HG03432 (cell line): ENCODE results near the gene KCNIP4.

Source experiments
- ATAC-seq: cut with Tn5 transposase; IDR thresholded peaks from one replicate; pipeline ENCODE4 v1.9.1; 2021; ENCODE audit warnings: mild to moderate bottlenecking, moderate library complexity; ENCODE audit not compliant: unreplicated experiment

KCNIP4 gene

DNA sequence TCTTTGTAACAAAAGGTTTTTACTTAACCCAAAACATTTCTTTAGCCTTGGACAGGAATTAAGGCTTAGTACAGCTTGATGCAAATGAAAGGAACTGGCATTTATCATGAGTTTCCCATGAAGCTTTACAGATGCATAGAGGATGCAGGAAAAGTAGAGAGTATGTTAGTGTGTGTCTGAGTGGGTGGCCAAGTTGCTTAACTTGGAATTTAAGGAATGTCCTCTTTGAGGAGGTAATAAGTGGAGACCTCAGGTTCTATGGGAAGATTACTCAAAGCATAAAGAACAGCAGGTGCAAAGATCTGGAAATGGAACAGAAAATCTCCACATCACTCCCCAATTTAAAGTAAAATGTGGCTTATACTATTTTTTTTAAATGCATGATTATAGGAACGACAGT lies 457.9 kb downstream of the KCNIP4 start:
- ATAC-seq, result no peak

DNA sequence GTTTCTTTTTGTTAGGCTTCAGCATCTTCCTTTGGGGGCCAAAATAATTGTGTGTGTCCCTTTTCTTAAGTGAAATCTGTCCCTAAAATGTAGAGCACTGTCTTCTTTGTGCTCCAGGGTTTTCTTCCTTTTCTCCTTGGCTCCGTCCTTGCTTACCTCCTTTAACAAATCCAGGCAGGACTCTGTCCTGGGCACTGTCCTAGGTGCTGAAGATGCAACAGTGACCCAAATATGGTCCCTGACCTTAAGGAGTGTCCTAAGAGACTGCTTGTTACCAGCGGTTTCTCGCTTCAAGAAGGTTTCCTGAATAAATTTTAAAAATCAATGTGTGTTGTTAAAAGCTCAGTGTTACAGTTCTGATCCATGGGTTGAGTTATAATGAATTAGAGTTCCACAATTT lies 471.8 kb downstream of the KCNIP4 start:
- no peak for ATAC-seq

DNA sequence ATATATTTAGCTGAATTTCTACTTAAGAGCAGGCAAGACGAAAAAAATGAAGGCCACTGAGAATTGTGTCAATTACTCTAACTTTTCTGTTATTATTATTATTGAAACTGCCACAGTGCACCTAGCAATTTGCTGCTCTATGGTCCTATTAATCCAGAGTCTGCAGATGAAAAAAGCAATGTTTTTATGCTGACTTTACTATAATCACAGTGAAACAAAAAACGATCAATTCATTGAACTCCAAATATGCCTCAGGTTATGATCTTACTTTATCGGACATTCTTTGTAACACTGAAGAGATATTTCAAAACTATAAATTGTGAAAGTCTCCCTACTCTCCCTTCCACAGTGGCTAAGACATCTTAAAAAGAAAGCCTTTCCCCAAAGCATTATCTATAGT lies 474.4 kb downstream of the KCNIP4 start:
- ATAC-seq, result no peak

DNA sequence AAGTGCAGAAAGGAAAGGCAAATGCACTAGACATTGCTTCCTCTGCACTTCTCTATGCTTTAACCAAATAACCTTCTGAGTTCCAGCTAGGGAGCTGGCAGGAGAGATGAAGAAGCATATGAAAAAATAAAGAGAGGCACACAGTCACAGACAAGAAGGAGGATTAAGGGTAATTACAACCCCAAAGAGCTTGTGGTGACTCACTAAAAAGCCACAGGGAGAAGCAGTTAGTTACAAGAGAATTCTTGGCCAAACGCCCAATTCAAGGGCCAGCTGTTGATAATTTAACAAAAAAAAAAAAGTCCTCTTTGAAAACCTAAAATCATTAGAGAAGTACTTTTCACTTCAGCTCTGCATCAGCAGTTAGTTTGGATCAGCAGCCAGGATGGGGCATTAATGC lies 478.0 kb downstream of the KCNIP4 start:
- no peak for ATAC-seq

DNA sequence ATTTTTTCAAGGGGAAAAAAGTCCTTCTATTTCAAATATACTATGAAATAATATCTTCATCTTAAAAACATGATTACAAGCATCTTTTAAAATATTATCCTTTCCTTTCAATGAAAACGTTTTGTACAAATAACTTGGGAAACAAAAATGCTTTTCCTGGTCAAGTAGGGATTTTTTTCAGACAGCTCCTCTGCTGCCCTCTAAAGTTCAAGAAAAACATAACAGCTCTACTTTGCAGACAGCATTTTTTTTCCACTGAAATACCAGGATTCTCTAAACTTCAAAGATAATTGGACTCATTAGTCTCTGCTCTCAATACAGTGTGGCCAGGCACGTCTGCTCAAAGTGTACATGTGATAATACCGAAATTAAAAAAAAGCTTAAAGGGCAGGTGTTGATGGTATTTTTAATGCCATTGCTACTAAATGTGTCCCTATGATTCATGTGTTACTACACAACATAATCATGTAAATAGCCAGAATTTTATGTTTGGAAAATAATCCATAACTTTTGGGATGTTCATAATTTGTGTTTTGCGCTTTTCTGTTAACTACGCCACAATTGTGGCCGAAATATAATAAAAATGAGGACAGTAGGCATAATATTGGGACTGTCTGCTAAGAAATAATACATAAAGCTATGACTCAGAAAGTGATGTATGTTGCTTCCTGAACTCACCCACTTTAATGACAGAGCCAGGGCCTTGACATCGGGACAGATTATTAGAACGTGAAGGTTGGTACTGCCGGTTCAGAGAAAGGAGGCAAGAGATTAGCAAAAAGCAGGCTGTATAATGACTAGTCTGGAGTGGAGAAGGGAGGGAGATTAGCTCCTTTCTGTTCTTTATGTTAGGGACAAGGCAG lies 478.9 kb downstream of the KCNIP4 start:
- no peak for ATAC-seq

DNA sequence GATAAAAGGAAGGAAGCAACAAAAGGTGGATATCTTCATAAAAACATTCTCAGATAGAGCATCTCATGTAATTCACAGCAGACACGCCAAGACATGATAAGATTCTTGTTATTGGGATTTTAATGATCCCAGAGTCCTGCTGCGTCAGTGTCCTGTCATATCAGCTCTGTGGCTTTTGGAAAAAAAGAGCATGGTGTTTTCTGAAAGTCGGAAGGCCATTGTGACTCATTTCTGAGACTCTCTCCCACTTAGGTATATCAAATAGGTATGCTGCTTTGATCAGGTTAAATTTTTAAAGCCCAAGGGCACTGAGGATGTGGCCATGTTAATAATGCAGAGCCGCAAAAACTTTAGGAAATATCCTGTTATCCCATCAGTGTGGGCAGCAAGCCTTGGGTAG lies 481.0 kb downstream of the KCNIP4 start:
- ATAC-seq, result no peak

DNA sequence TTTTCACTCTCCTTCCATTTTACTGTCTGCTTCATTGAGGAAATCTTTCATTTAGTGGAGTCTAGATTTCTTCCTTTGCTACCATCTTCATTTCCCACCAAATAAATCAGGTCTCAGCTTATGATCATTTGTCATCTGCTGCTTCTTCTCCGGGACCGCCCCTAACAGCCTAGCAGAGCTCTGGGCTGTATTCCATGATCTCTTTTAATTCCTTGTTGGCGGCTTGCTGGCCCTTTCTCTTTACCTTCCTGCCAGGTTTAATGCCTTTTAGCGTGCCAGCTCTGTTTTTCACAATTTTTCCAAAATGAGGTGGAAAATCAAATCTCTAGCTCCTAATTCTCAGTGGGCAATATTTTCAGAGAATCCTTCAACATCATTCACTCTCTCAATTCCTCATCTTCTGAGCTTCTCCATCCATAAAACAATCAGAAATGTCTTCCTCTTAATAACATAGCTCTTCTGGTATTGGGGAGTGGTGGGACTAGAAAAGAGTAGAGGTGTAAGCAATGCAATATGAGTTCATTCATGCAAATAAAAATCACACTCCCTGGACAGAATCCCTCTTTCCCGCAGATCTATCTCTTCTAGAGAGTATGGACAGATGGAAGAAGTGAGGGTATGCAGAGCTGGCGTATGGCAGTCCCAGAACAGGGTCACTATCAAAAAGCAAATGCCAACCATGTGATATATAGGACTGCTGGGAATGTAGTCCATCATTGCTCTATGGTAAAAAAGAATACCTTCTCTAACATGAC lies 491.3 kb downstream of the KCNIP4 start:
- ATAC-seq, result no peak

DNA sequence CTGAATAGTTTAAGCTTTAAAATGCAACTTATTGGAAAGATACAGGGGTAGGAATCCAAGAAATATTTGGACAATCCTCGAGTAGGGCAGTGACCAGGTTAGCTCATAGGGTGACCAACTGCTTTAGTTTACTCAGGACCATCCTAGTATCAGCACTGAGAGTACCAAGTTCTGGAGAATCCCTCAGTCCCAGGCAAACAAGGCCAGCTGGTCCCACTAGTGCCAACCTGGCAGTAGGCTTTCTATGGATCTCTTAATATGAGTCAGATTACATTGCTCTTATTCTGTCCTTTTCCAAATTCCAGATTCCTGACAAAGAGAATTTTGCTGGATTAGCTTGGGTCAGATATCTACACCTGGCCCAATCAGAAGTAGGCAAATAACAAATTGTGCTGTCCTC lies 493.7 kb downstream of the KCNIP4 start:
- no peak for ATAC-seq

DNA sequence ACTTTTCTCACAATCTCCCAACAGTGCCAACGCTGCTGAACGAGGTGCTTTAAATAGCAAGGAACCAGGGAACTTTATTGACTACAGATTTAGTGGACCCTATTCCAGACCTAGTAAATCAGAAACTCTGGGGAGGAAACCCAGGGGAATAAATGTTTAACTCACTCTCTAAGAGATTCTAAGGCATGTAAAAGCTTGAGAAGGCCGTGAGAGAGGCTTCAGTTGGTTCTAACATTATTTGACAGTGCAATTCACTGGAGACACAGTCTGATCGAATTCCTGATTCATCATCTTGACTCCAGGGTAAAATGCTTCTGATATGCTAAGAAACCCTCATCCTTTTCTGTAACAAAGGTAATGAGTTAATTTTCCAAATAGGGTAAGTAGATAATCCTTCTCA lies 494.4 kb downstream of the KCNIP4 start:
- no peak for ATAC-seq

DNA sequence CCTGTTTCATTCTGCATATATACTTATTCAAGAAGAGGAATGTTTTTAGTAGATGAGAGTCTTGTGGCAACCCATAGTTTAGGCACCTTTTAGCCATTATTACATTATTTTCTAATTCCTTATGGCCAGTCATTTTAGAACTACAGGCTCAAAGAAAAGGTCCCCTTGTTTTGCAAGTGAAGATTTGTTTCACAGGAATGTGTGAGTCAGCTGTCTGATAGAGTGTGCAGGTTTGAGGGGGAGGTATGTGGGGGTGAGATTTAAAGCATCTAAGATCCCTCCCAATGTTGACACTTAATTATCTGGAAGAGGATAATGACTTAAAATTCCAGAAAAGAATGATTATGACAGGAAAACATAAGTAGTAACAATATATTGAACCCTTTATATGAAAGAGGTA lies 495.6 kb downstream of the KCNIP4 start:
- ATAC-seq, result no peak

DNA sequence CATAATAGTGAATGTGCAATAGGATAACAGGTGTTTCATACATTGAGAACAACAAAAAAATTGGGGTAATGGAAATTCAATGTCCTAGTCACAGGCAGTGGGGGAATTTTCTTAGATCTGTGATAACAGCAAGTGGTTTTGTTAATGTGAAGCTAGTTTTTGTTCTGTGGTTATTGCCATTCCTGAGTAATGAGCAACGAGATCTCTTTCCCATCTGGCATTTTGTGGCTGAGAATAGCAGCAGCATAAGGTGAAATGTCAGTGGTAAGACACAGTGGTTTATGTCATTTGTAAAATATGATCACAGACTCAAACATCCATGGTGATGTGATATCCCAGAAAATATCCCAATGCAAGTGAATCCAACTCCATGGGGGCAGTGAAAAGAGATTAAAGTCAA lies 497.5 kb downstream of the KCNIP4 start:
- ATAC-seq, result no peak

DNA sequence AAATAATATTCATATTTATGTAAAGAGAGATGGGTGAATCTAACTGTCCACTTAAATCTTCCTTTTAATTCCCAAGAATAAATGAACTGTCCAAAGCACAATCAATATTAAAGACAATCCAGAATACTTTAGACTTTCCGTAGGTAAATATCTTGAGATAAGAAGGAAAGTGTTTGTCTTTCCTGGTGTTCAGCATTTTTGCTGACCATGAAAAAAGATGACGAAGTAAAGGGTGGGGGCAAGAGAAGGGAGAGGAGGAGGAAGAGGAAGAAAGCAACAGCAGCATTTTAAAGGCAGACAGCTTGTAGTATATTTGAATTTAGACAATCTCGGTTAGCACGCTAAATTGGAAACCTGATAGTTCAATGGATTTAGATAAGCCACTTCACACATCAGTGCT lies 498.2 kb downstream of the KCNIP4 start:
- no peak for ATAC-seq

DNA sequence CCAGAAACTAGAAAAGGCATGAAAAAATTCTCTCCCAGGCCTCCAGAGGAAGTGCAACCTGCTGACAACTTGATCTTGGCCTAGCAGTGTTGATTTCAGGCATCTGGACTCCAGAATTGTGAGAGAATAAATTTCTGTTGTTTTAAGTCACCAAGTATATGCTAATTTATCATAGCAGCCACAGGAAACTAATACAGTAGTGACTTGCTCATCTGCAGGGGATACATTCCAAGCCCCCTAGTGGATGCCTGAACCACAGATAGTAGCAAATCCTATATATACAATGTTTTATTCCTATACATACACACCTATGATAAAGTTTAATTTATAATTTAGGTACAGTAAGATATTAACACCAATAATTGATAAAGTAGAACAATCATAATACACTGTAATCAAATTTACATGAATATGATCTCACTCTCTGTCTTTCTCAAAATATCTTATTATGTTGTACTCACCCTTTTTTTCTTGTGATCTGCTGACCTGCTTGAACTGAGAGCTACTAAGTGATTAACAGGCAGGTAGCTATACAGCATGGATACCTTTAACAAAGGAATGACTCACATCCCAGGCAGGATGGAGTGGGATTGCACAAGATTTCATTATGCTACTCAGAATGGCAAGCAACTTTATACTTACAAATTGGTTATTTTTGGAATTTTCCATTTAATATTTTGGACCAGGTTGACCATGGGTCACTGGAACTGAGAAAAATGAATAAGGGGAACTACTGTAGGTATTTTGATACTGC lies 501.1 kb downstream of the KCNIP4 start:
- no peak for ATAC-seq

DNA sequence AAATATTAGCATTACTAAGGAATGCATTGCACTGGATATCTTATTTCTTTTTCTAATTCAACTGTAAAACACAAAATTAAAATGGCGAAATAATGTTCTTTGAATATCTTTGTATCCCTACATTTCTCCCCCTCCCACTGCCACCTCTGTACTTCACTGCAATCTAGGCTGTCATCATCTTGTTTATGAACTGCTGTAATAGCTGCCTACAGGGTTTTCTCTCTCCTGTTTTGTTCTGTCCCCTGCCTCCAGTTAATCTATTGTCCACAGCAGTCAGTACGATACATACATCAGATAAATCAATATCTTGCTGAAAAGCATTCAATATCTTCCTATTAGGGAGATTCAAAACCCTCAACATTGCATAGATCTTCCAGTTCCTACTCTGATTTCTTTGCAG lies 528.4 kb downstream of the KCNIP4 start:
- ATAC-seq, result no peak

DNA sequence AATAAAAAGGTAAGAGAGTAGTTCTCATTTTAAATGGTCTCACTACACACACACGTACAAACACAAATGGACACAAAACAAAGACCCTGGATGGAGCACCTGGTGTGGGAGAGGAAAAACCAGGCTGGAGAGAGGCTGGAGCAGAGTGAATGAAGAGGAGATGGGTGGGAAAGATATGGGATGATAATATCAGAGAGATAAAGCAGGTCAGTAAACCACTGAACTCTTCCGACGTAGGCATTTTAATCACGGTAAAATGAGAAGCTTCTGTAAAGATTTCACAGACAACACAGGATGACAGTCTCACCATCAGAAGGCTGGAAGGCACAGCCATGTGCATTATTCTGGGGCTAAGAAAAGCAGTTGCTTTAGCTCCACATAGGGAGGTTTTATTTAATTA lies 532.8 kb downstream of the KCNIP4 start:
- ATAC-seq, result no peak

DNA sequence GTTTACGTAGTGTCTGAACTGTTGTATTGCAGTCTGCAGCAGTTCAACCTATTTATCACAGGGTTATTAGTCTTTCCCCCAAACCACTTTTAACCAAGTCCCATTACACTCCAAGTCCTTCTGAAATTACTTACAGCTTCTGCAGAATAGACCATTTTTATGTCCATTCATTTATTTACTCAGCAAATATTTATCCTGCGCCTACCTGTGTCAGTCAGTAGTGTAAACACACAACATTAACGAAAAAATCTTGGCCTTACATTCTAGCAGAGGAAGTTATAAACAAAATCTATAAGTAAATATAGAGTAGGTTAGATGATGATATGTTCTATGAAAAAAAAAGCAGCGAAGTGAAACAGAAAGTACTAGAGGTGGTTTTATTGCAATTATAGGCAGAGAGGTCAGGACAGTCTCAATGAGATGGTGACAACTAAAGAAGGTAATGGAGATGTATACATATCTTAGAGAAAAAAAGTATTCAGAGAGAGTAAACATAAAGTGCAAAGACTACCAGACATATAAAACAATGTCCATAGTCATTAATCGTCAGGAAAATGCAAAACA lies 534.7 kb downstream of the KCNIP4 start:
- ATAC-seq, result no peak

DNA sequence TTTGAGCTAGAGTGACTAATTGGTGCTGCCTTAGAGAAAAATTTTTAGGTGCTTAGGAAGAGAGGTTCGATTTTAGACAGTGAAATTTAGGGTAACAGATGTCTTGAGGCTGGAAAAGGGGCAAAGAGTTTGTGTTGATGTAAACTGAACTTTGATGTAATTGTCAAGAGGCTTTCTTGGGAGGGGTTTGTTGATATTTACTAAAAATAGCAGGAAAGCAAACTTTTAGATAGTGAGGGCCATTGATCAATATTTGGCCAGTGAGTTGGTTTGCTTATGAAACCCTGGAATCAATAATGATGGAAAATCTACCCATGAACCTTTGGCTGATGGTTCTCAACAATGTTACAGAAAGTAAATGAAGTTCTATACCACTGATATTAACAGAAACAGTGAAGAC lies 537.5 kb downstream of the KCNIP4 start:
- ATAC-seq, result no peak

DNA sequence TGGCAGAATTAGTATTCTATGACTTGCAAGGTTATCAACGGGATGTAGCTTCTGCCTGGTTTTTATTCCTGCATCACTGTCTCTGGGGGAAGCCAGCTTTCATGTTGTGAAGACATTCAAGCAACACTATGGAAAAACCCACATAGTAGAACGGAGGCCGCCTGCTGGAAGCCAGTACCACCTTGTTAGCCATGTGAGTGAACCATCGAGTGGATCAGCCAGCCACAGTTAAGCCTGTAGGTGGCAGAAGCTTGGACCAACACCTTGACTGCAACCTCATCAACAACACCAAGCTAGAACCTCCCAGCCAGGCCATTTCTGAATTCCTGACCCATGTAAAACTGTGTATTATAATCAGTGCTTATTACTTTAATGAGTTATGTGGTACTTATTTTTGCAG lies 538.2 kb downstream of the KCNIP4 start:
- ATAC-seq, result no peak

DNA sequence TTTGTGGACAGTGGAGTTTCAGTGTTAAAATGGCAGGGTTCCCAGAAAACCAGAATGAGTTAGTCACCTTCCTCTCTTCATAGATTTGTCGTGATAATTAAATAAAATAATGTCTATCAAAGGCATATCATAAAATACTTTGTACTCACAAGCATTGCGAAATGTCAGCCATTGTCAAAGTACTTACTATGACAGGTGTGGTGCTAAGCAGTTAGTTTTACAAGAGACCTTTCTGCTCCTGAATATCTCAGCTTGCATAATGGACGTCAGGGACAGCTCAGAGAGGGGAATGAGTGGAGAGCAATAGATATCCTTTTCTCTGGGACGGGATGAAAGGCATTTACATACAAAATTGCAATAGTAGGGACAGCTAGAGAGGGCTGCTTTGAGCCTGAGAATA lies 560.9 kb downstream of the KCNIP4 start:
- no peak for ATAC-seq

DNA sequence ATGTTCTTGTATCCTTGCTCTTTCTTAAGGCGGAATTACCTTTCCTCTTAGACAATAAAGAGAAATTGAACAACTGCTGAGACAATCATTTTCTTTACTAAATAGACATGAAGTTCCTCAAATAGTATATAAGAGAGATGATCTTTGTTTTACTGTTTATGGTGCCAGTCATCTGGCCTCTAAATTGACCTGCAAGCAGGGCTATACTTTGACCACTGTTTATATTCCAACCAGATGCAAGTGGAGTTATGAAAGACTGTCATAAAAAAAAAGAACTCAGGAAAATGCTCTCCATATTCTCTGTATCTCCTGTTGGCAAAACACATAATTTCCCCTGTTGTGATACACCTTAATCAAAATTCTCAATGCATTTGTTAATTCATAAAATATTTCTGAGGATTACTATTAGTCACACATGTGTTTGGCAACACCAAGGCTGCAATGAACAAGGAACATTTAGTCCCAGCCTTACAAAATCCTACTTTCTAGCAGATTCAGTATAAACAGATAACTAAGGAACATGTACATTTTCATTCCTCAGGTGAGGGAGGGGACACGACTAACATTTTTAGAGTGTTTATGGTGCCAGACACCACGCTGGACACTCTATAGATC lies 562.3 kb downstream of the KCNIP4 start:
- no peak for ATAC-seq

DNA sequence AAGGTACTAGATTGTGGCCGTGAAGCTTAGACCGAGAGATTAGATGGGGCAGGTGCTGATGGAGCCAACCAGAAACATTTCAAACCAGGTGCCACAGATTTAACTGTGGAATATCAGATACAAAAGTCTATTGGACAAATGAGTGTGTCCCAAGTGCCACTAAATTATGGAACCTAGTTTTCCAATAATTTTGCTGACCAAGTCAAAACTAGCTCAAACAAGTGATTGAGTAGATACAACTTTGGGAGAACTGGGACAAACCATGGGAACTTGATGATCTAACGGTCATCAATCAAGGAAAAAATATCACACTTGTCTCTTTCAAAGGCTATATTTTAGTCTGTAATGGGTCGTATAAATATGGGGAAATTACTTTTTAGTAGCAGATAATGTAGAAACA lies 562.9 kb downstream of the KCNIP4 start:
- ATAC-seq, result no peak
